ENCODE measurements around the gene ZNHIT1. TPM values are rescaled to one million over a fixed set of nuclear protein-coding genes. Genes with fewer than 3 reads are reported as not detected.

The ZNHIT1 gene
- polyA plus RNA-seq, 1 of the 3 experiments (the other 2 are of a cell fraction) = 101 TPM

GRCh38 chr7:101237206-101238067 lies 19.5 kb downstream of the ZNHIT1 start, which contains the start of gene CLDN15:
TSS of gene CLDN15 (minus strand) at chr7:101237802. CDS start at chr7:101237581, 221 bp downstream.
- ChIA-PET POLR2A (interaction anchor here (0.6 to 1.2 kb wide), 6 partner anchors 15 to 154 kb away, joined by 3 to 7 read pairs (median 3); partner anchors contain the start of genes IFT22, PLOD3 and ZNHIT1), CTCF (interaction anchor here (0.7 to 4.7 kb wide), 6 partner anchors 11 to 93 kb away, joined by 3 to 30 read pairs (median 4); no protein-coding TSS in a partner anchor)
- no peaks in the 10 kb centered on the region; a peak in 1 of 4 replicates for H3K4me1 ChIP-seq (ENCODE audit: control insufficient read depth in 1 of 2, insufficient read depth in 2 of 2, low read depth in 1 of 2, low read length in 1 of 2)
- H3K9me3 ChIP-seq = no peaks in the 10 kb centered on the region
- H3K36me3 ChIP-seq (replicated peaks in 1 of 2; ENCODE audit: control insufficient read depth in 1 of 2, insufficient read depth in 2 of 2, low read length in 1 of 2) = peaks cover 24 to 46% of the 10 kb centered on the region in 2 experiments
- no peak within 1 kb of the TSS for H3K27ac ChIP-seq (ENCODE audit: low read depth in 2 of 2, low read length in 1 of 2)
- TF ChIP-seq TCF12 (IDR thresholded peaks at IDR 0.05) (no peak), NRF1 (IDR thresholded peaks at IDR 0.05; ENCODE audit: low read depth, low read length) (no peak), NFIC (IDR thresholded peaks at IDR 0.05; ENCODE audit: borderline replicate concordance) (no peak), REST (IDR thresholded peaks at IDR 0.05; ENCODE audit: low read depth, low read length) (no peak), RXRA (IDR thresholded peaks at IDR 0.05; ENCODE audit: borderline replicate concordance, low read depth) (no peak), EP300 (IDR thresholded peaks at IDR 0.05; ENCODE audit: borderline replicate concordance in 1 of 2, low read depth in 1 of 2, low read length in 1 of 2) (no peak)
- no peaks in the 10 kb centered on the region for H3K27me3 ChIP-seq (ENCODE audit: insufficient read depth)
- H3K4me2 ChIP-seq = no peak within 1 kb of the TSS
- WGBS (ENCODE audit: low lambda C conversion rate) = 87% methylated on average over 30 of the region's 31 CpGs
- no peak within 1 kb of the TSS for H3K4me3 ChIP-seq (ENCODE audit: low read depth in 2 of 2, low read length in 1 of 2)
- no peak within 1 kb of the TSS for H3K9ac ChIP-seq
- H3F3A ChIP-seq (replicated peaks; ENCODE audit: insufficient read depth) = no peaks in the 10 kb centered on the region
- peaks cover under 1% of the 10 kb centered on the region; the same call in 1 of the 2 replicates for H4K20me1 ChIP-seq (ENCODE audit: insufficient read depth)
- H2AFZ ChIP-seq (ENCODE audit: low read depth) = no peak within 1 kb of the TSS
- peaks cover 20% of the 10 kb centered on the region for H3K79me2 ChIP-seq (ENCODE audit: insufficient read depth)
- DNase-seq = peak; percentile 39
- H3K9me2 ChIP-seq = no peaks in the 10 kb centered on the region

GRCh38 chr7:101238226-101239182 lies 20.5 kb downstream of the ZNHIT1 start:
- H3F3A ChIP-seq (replicated peaks; ENCODE audit: insufficient read depth) = peaks cover 6% of the 10 kb centered on the region
- H3K9me2 ChIP-seq = no peaks in the 10 kb centered on the region
- peaks cover 10% of the 10 kb centered on the region; the same call in 1 of the 2 replicates for H4K20me1 ChIP-seq (ENCODE audit: insufficient read depth)
- TF ChIP-seq FOXJ3 (CRISPR knock-in tag; IDR thresholded peaks at IDR 0.05) (no peak), CHD2 (IDR thresholded peaks at IDR 0.05; ENCODE audit: low read length, partially characterized antibody) (no peak), RFX5 (IDR thresholded peaks at IDR 0.05; ENCODE audit: low read length) (no peak), MXI1 (IDR thresholded peaks at IDR 0.05; ENCODE audit: low read depth, low read length) (no peak), PBX3 (IDR thresholded peaks at IDR 0.05) (no peak), CTCF (IDR thresholded peaks at IDR 0.05) (no peak), GATA2 (CRISPR knock-in tag; IDR thresholded peaks at IDR 0.05) (no peak), ELF1 (IDR thresholded peaks at IDR 0.05) (no peak)
- no peak overlapping the region for H2AFZ ChIP-seq (ENCODE audit: low read depth)
- no peak overlapping the region for H3K4me3 ChIP-seq (ENCODE audit: low read depth in 2 of 2, low read length in 1 of 2)
- H3K9ac ChIP-seq = no peak overlapping the region
- 92% methylated on average over 25 of the region's 28 CpGs for WGBS (ENCODE audit: low lambda C conversion rate)
- H3K4me2 ChIP-seq = no peak overlapping the region
- H3K4me1 ChIP-seq (ENCODE audit: control insufficient read depth in 1 of 2, insufficient read depth in 2 of 2, low read depth in 1 of 2, low read length in 1 of 2) = peaks cover 2 to 5% of the 10 kb centered on the region in 2 experiments; a peak in 1 of 4 replicates
- no peaks in the 10 kb centered on the region for H3K27me3 ChIP-seq (ENCODE audit: insufficient read depth)
- CTCF ChIA-PET = interaction anchor here (0.7 to 4.7 kb wide), 6 partner anchors 9 to 94 kb away, joined by 3 to 30 read pairs (median 4); no protein-coding TSS in a partner anchor
- H3K27ac ChIP-seq (ENCODE audit: low read depth in 2 of 2, low read length in 1 of 2) = no peak overlapping the region
- POLR2A ChIA-PET = interaction anchor here (0.6 to 1.4 kb wide), 4 partner anchors 13 to 21 kb away, joined by 3 to 5 read pairs (median 3); partner anchors contain the start of genes PLOD3 and ZNHIT1
- no peaks in the 10 kb centered on the region for H3K9me3 ChIP-seq
- DNase-seq = peak; percentile 34
- peaks cover 35 to 46% of the 10 kb centered on the region in 2 experiments for H3K36me3 ChIP-seq (replicated peaks in 1 of 2; ENCODE audit: control insufficient read depth in 1 of 2, insufficient read depth in 2 of 2, low read length in 1 of 2)
- H3K79me2 ChIP-seq (ENCODE audit: insufficient read depth) = peaks cover 31% of the 10 kb centered on the region
